SK-N-SH treated with all-trans-retinoic acid at 6 μM for 48 hours (cell line): ENCODE measurements around the gene TAP1.

ENCODE experiments used
- ATAC-seq: fragments of 200-7000 bp; cut with Tn5 transposase; 3 replicates; pipeline ENCODE4 v1.9.1; 2020; ENCODE audit warnings: mild to moderate bottlenecking, moderate library complexity
- ARNTL ChIP-seq: fragments of 450-650 bp; formaldehyde crosslinking; IDR thresholded peaks from 2 replicates; pipeline ENCODE4 v1.5.0; 2020; ENCODE audit warnings: low read depth, mild to moderate bottlenecking, moderate library complexity, borderline replicate concordance
- BACH2 ChIP-seq: fragments of 250-450 bp; sonication (Bioruptor Pico); IDR thresholded peaks from 2 replicates; pipeline ENCODE4 v1.9.0; 2021; ENCODE audit warnings: mild to moderate bottlenecking, borderline replicate concordance
- CSDC2 ChIP-seq: fragments of 250-450 bp; sonication (Bioruptor Pico); IDR thresholded peaks from 2 replicates; pipeline ENCODE4 v1.5.0; 2020; ENCODE audit warnings: mild to moderate bottlenecking, moderate library complexity
- CSRNP3 ChIP-seq: fragments of 250-450 bp; sonication (Bioruptor Pico); IDR thresholded peaks from 2 replicates; pipeline ENCODE4 v1.5.1; 2021; ENCODE audit warnings: mild to moderate bottlenecking, moderate library complexity
- GLIS3 ChIP-seq: fragments of 250-450 bp; sonication (Bioruptor Pico); IDR thresholded peaks from 2 replicates; pipeline ENCODE4 v1.5.0; 2020; ENCODE audit warnings: mild to moderate bottlenecking, moderate library complexity
- ISL1 ChIP-seq: fragments of 250-450 bp; sonication (Bioruptor Pico); IDR thresholded peaks from 2 replicates; pipeline ENCODE4 v2.1.2; 2022; ENCODE audit warnings: mild to moderate bottlenecking, moderate library complexity
- PATZ1 ChIP-seq: fragments of 250-450 bp; sonication (Bioruptor Pico); IDR thresholded peaks from 2 replicates; pipeline ENCODE4 v1.8.0; 2020; ENCODE audit warnings: mild to moderate bottlenecking, moderate library complexity, borderline replicate concordance
- PPARA ChIP-seq: fragments of 250-450 bp; sonication (Bioruptor Pico); IDR thresholded peaks from 2 replicates; pipeline ENCODE4 v1.5.0; 2020; ENCODE audit warnings: mild to moderate bottlenecking, borderline replicate concordance
- RARB ChIP-seq: fragments of 250-450 bp; sonication (Bioruptor Pico); IDR thresholded peaks from 2 replicates; pipeline ENCODE4 v1.8.0; 2021; ENCODE audit warnings: mild to moderate bottlenecking, moderate library complexity
- TCF4 ChIP-seq: fragments of 250-450 bp; sonication (Bioruptor Pico); IDR thresholded peaks from 2 replicates; pipeline ENCODE4 v1.8.0; 2021; ENCODE audit warnings: mild to moderate bottlenecking, moderate library complexity, borderline replicate concordance
- TOX ChIP-seq: fragments of 250-450 bp; sonication (Bioruptor Pico); IDR thresholded peaks from 2 replicates; pipeline ENCODE4 v1.8.0; 2021; ENCODE audit warnings: mild to moderate bottlenecking, moderate library complexity, borderline replicate concordance
- ZC3H10 ChIP-seq: fragments of 250-450 bp; sonication (Bioruptor Pico); IDR thresholded peaks from 2 replicates; pipeline ENCODE4 v1.5.1; 2021; ENCODE audit warnings: mild to moderate bottlenecking, moderate library complexity
- ZFP3 ChIP-seq: fragments of 250-450 bp; sonication (Bioruptor Pico); IDR thresholded peaks from 2 replicates; pipeline ENCODE4 v1.5.0; 2020; ENCODE audit warnings: mild to moderate bottlenecking, moderate library complexity
- ZFP30 ChIP-seq: fragments of 450-650 bp; formaldehyde crosslinking; IDR thresholded peaks from 2 replicates; pipeline ENCODE4 v1.5.0; 2022; ENCODE audit warnings: mild to moderate bottlenecking, moderate library complexity
- ZNF565 ChIP-seq: fragments of 450-650 bp; formaldehyde crosslinking; conservative IDR thresholded peaks from 2 replicates; pipeline ENCODE4 v1.5.0; 2020; ENCODE audit warnings: low read depth, mild to moderate bottlenecking, moderate library complexity
- ZNF70 ChIP-seq: fragments of 450-650 bp; formaldehyde crosslinking; IDR thresholded peaks from 2 replicates; pipeline ENCODE4 v1.5.0; 2020; ENCODE audit warnings: mild to moderate bottlenecking, moderate library complexity
- ZNF8 ChIP-seq: fragments of 450-650 bp; formaldehyde crosslinking; IDR thresholded peaks from 2 replicates; pipeline ENCODE4 v1.5.0; 2020; ENCODE audit warnings: mild to moderate bottlenecking, moderate library complexity
- TF ChIP-seq, protein P1 (sequence below): fragments of 250-450 bp; sonication (Bioruptor Pico); IDR thresholded peaks from 2 replicates; pipeline ENCODE4 v1.5.0; 2020; ENCODE audit warnings: mild to moderate bottlenecking, moderate library complexity
- TF ChIP-seq, protein P2 (sequence below): fragments of 250-450 bp; sonication (Bioruptor Pico); IDR thresholded peaks from 2 replicates; pipeline ENCODE4 v1.8.0; 2021; ENCODE audit warnings: low read depth, mild to moderate bottlenecking, moderate library complexity, borderline replicate concordance
- TF ChIP-seq, protein P3 (sequence below): fragments of 250-450 bp; sonication (Bioruptor Pico); IDR thresholded peaks from 2 replicates; pipeline ENCODE4 v1.5.1; 2020; ENCODE audit warnings: low read depth, mild to moderate bottlenecking, moderate library complexity

Gene TAP1

GRCh38 chr6:32833664-32834063 is 19.8 kb downstream of the TAP1 start:
- TF ChIP-seq ZC3H10 (no peak), CSDC2 (CRISPR knock-in tag) (no peak), ZFP3 (CRISPR knock-in tag) (no peak), PATZ1 (CRISPR knock-in tag) (no peak), TCF4 (no peak), RARB (CRISPR knock-in tag) (no peak), CSRNP3 (CRISPR knock-in tag) (no peak), ZNF70 (CRISPR knock-in tag) (no peak), ZNF8 (CRISPR knock-in tag) (no peak), BACH2 (CRISPR knock-in tag) (no peak), GLIS3 (CRISPR knock-in tag) (no peak), ARNTL (no peak)
- TF ChIP-seq, protein P1, sequence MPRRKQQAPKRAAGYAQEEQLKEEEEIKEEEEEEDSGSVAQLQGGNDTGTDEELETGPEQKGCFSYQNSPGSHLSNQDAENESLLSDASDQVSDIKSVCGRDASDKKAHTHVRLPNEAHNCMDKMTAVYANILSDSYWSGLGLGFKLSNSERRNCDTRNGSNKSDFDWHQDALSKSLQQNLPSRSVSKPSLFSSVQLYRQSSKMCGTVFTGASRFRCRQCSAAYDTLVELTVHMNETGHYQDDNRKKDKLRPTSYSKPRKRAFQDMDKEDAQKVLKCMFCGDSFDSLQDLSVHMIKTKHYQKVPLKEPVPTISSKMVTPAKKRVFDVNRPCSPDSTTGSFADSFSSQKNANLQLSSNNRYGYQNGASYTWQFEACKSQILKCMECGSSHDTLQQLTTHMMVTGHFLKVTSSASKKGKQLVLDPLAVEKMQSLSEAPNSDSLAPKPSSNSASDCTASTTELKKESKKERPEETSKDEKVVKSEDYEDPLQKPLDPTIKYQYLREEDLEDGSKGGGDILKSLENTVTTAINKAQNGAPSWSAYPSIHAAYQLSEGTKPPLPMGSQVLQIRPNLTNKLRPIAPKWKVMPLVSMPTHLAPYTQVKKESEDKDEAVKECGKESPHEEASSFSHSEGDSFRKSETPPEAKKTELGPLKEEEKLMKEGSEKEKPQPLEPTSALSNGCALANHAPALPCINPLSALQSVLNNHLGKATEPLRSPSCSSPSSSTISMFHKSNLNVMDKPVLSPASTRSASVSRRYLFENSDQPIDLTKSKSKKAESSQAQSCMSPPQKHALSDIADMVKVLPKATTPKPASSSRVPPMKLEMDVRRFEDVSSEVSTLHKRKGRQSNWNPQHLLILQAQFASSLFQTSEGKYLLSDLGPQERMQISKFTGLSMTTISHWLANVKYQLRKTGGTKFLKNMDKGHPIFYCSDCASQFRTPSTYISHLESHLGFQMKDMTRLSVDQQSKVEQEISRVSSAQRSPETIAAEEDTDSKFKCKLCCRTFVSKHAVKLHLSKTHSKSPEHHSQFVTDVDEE (CRISPR knock-in tag): no peak
- no peak for ATAC-seq

DNA sequence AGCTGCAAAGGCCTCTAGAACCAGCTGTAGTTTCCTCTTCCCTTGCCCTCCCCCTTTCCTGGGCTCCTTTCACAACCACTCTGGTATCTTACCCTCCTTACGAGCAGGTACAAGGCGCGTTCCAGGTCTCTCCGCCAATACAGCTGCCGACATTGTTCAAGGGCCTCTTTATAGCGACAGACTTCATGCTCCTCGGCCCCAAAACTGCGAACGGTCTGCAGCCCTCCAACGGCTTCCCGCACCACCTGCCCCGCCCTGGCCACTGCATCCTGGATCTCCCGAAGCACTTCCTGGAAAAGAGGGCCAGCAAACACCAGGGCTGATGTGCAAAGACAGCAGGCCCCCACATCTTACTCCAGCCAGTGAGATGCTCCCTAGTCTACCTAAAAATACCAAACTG is 21.0 kb downstream of the TAP1 start:
- TF ChIP-seq, protein P2, sequence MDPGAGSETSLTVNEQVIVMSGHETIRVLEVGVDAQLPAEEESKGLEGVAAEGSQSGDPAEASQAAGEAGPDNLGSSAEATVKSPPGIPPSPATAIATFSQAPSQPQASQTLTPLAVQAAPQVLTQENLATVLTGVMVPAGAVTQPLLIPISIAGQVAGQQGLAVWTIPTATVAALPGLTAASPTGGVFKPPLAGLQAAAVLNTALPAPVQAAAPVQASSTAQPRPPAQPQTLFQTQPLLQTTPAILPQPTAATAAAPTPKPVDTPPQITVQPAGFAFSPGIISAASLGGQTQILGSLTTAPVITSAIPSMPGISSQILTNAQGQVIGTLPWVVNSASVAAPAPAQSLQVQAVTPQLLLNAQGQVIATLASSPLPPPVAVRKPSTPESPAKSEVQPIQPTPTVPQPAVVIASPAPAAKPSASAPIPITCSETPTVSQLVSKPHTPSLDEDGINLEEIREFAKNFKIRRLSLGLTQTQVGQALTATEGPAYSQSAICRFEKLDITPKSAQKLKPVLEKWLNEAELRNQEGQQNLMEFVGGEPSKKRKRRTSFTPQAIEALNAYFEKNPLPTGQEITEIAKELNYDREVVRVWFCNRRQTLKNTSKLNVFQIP (CRISPR knock-in tag): no peak
- no peak for TF ChIP-seq ZC3H10
- TF ChIP-seq ZNF565 (CRISPR knock-in tag): no peak
- no peak for TF ChIP-seq ZFP30 (CRISPR knock-in tag)
- TF ChIP-seq, protein P3, sequence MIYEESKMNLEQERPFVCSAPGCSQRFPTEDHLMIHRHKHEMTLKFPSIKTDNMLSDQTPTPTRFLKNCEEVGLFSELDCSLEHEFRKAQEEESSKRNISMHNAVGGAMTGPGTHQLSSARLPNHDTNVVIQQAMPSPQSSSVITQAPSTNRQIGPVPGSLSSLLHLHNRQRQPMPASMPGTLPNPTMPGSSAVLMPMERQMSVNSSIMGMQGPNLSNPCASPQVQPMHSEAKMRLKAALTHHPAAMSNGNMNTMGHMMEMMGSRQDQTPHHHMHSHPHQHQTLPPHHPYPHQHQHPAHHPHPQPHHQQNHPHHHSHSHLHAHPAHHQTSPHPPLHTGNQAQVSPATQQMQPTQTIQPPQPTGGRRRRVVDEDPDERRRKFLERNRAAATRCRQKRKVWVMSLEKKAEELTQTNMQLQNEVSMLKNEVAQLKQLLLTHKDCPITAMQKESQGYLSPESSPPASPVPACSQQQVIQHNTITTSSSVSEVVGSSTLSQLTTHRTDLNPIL (CRISPR knock-in tag): no peak
- TF ChIP-seq ARNTL: no peak
- TF ChIP-seq PPARA (CRISPR knock-in tag): no peak
- no peak for TF ChIP-seq ISL1 (CRISPR knock-in tag)
- TF ChIP-seq TCF4: no peak
- ATAC-seq: no peak

- TF ChIP-seq, protein P1 (CRISPR knock-in tag): no peak
- TF ChIP-seq BACH2 (CRISPR knock-in tag): no peak
- TF ChIP-seq TCF4: no peak
- TF ChIP-seq TOX (CRISPR knock-in tag): no peak
- TF ChIP-seq RARB (CRISPR knock-in tag): no peak
- no peak for TF ChIP-seq CSDC2 (CRISPR knock-in tag)
- no peak for TF ChIP-seq ZNF565 (CRISPR knock-in tag)
- no peak for ATAC-seq
Observed at GRCh38 chr6:32830936-32831335, 22.6 kb downstream of the TAP1 start.
